Chondrocyte (in vitro differentiated cells): ENCODE measurements around the gene CMC4. TPM values are rescaled to one million over a fixed set of nuclear protein-coding genes. Genes with fewer than 3 reads are reported as not detected.

Source experiments
- DNase-seq: peaks from one replicate; pipeline ENCODE4 v3.0.0; 2021; ENCODE audit warnings: mixed read lengths, low spot score
- H3K27ac Mint-ChIP-seq: one replicate; pipeline ENCODE4 v1.8.0; 2021; ENCODE audit warnings: mild to moderate bottlenecking, moderate library complexity, mixed read lengths; ENCODE audit not compliant: unreplicated experiment
- H3K27me3 Mint-ChIP-seq: 2 replicates; pipeline ENCODE4 v1.8.0; 2021; ENCODE audit warnings: low read depth, mixed read lengths
- H3K36me3 Mint-ChIP-seq: 2 replicates; pipeline ENCODE4 v1.8.0; 2021; ENCODE audit warnings: low read depth, mixed read lengths
- H3K4me1 Mint-ChIP-seq: 2 replicates; pipeline ENCODE4 v1.8.0; 2021; ENCODE audit warnings: low read depth, mild to moderate bottlenecking, mixed read lengths
- H3K4me3 Mint-ChIP-seq: one replicate; pipeline ENCODE4 v1.8.0; 2021; ENCODE audit warnings: mild to moderate bottlenecking, moderate library complexity, mixed read lengths; ENCODE audit not compliant: unreplicated experiment
- H3K9me3 Mint-ChIP-seq: 2 replicates; pipeline ENCODE4 v1.8.0; 2021; ENCODE audit warnings: low read depth, mixed read lengths
- total RNA-seq: library from RNA; stranded (reverse); gene quantifications from 3 replicates; pipeline ENCODE4 v1.2.1, GENCODE V29; 2021
- TF ChIP-seq, protein P1 (sequence below): fragments of 200-600 bp; sonication (generic); IDR thresholded peaks from 2 replicates; pipeline ENCODE4 v1.5.0; 2021; ENCODE audit warnings: antibody characterized with exemption, mild to moderate bottlenecking, moderate library complexity

CMC4 gene
- total RNA-seq, 1 donor from 2014 or later: 6.7 TPM

DNA sequence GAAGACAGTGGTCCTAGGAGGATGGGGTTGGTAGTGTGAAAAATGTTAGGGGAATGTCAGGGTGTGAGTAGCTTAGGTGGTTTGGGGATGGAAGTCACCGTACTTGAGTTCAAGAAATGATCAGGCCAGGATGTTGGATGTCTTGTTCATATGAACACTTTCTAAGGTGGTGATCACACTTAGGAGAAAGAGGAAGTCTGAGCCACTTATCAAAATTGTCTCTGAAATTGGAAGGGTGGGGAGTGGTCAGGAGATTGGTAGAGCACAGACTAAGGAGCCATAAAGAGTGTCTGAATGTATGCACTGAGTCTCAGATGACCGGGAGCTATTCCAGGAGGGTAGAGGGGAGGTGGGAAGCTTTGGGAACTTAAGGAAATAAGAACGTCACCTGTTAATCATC lies 17.3 kb downstream of the CMC4 start:
- H3K27me3 Mint-ChIP-seq: no peaks in the 10 kb centered on the region
- peaks cover 9% of the 10 kb centered on the region for H3K4me1 Mint-ChIP-seq
- H3K9me3 Mint-ChIP-seq: peaks cover 13% of the 10 kb centered on the region
- H3K4me3 Mint-ChIP-seq: no peak overlapping the region
- TF ChIP-seq, protein P1, sequence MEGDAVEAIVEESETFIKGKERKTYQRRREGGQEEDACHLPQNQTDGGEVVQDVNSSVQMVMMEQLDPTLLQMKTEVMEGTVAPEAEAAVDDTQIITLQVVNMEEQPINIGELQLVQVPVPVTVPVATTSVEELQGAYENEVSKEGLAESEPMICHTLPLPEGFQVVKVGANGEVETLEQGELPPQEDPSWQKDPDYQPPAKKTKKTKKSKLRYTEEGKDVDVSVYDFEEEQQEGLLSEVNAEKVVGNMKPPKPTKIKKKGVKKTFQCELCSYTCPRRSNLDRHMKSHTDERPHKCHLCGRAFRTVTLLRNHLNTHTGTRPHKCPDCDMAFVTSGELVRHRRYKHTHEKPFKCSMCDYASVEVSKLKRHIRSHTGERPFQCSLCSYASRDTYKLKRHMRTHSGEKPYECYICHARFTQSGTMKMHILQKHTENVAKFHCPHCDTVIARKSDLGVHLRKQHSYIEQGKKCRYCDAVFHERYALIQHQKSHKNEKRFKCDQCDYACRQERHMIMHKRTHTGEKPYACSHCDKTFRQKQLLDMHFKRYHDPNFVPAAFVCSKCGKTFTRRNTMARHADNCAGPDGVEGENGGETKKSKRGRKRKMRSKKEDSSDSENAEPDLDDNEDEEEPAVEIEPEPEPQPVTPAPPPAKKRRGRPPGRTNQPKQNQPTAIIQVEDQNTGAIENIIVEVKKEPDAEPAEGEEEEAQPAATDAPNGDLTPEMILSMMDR: no peak
- no peak overlapping the region for H3K27ac Mint-ChIP-seq
- H3K36me3 Mint-ChIP-seq: peaks cover 4% of the 10 kb centered on the region
- DNase-seq: no peak

DNA sequence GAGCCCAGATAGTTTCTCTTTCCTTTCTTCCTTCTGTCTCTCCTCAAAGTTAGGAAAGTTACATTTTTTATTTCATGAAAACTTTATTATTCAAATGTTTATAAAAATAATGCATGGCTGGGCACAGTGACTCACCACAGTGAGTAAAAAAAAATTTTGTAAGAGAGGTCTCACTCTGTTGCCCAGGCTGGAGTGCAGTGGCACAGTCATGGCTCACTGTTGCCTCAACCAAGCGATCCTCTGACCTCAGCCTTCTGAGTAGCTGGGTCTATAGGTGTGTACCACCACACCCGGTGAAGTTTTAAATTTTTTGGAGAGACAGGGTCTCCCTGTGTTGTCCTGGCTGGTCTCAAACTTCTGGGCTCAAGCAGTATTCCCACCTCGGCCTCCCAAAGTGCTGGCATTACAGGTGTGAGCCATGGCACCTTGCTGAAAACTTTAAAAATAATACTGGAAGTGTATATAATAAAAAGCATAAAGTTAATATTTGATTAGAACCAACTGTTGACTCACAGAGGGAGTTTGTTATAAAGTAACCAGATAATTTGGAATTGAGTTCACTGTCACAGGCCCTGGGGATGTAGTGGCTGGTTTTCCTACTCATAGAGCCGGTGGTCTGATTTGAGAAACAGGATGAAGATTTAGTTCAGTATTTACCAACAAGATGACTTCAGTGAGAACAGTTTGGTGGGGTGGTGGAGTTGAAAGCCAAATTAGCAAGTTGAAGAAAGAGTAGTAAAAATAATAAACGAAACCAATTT lies 18.0 kb downstream of the CMC4 start:
- Mint-ChIP-seq H3K9me3 (peaks cover 13% of the 10 kb centered on the region), H3K36me3 (peaks cover 4% of the 10 kb centered on the region)

DNA sequence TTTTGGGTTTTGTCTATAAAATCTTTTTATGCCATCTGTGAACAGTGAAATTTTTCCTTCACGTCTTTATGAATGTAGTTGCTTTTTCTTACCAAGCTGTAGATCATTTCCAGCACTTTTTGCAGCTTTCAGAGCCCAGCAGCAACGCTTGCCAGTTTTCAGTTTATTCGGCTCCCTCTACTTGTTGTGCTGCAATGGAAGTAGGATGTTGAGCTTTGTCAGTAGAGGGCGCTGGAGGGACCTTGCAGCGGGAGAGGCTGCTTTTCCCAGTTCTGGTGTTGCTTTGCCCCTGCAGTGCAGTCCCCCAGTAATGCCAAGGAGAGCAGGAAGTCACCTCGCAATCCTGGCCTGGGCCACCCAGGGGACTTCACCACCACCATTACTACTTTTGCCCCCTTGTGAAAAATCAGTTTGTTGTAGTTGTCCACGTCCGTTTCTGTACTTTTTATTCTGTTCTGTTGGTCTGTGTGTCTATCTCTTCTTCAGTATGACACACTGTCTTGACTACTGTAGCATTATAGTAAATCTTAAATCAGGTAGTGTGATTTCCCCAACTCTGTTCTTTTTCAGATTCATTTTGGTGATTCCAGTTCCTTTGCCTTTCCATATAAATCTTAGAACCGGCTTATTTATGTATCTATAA lies 21.8 kb downstream of the CMC4 start:
- no peak overlapping the region for H3K4me3 Mint-ChIP-seq
- TF ChIP-seq, protein P1: peak; percentile 69
- H3K4me1 Mint-ChIP-seq: no peaks in the 10 kb centered on the region
- H3K27ac Mint-ChIP-seq: no peak overlapping the region
- H3K9me3 Mint-ChIP-seq: peaks cover 17% of the 10 kb centered on the region
- H3K36me3 Mint-ChIP-seq: peaks cover 2% of the 10 kb centered on the region
- no peaks in the 10 kb centered on the region for H3K27me3 Mint-ChIP-seq
- DNase-seq: no peak

More for the DNA sequence above, 18.0 kb downstream of the CMC4 start:
- Mint-ChIP-seq H3K27me3 (no peaks in the 10 kb centered on the region), H3K27ac (no peak overlapping the region), H3K4me1 (peaks cover 9% of the 10 kb centered on the region), H3K4me3 (no peak overlapping the region)
- TF ChIP-seq, protein P1: no peak
- DNase-seq: no peak

DNA sequence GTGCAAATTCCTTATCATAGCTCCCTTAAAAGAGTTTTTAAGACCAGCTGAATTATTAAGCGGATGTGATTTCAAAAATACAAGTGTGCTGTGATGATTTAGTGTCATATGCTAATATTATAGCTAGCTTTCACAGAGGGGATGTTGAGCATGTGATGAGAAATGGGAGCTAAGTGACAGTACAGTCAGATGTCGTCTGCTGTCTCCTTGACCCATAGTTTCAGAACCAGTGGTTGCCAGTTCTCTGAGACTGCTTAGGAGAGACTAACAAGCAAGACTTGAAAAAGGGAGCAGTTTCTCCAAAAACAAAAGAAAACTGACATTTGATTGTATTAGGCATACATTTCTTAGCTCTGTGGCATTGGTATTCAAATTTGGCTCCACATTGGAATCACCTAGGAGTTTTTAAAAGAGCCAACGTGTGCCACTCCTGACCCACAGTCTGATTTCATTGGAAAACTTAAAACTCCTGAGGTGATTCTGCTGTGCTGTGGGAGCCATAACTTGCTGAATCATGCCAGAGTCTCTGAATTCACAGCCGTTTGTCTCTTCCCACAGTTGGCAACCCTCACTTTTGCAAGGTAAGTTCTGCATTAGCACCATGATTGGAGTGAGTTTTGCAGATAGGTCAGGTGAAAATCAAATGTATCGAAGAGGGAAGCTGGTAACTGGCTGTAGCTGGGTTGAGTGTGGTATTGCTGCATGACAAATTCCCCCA lies 24.0 kb downstream of the CMC4 start:
- no peaks in the 10 kb centered on the region for H3K4me1 Mint-ChIP-seq
- TF ChIP-seq, protein P1: no peak
- DNase-seq: no peak
- no peak overlapping the region for H3K4me3 Mint-ChIP-seq
- H3K27me3 Mint-ChIP-seq: no peaks in the 10 kb centered on the region
- peaks cover 12% of the 10 kb centered on the region for H3K9me3 Mint-ChIP-seq
- H3K36me3 Mint-ChIP-seq: peaks cover 2% of the 10 kb centered on the region
- no peak overlapping the region for H3K27ac Mint-ChIP-seq

DNA sequence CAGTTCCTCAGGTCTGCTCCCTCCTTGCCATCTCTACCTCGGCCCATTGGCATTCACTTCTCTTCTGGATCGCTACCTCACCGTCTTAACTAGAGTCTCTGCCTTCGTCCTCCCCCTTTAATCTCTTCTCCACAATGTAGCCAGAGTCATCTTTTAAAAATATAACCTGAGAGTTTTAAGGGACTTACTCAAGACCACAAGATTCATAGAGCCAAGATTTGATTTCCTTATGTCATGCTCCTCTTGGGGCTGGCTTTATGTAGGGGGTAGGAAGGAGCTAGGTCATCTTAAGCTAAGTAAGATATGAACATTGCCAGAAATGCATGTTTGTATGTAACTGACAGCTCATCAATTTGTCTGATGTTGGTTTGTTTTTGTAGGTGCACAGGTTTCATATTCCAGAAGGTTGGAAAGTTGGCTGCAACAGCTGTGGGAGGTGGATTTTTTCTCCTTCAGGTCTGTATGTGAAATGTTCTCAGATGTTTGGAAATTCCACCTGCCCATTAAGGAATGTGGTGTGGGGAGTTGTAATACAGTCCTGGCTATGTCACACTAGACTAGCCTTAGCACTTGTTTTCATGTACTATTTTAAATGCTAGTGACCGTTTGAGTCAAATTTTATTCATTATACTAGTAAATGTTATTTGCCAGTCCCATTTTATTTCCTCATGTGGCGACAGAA lies 24.7 kb downstream of the CMC4 start:
- peaks cover 12% of the 10 kb centered on the region for H3K9me3 Mint-ChIP-seq
- H3K27me3 Mint-ChIP-seq: no peaks in the 10 kb centered on the region
- H3K36me3 Mint-ChIP-seq: no peaks in the 10 kb centered on the region
- H3K4me1 Mint-ChIP-seq: no peaks in the 10 kb centered on the region
- no peak overlapping the region for H3K27ac Mint-ChIP-seq
- H3K4me3 Mint-ChIP-seq: no peak overlapping the region
- TF ChIP-seq, protein P1: no peak
- DNase-seq: no peak
